Anterior cingulate cortex (tissue), 58 donors: ENCODE results near the gene PHACTR3.

Source experiments
- DNase-seq, 58 donors: peaks; one replicate each; lab custom pipeline; 2025; lab: John Stamatoyannopoulos, UW

Gene PHACTR3

DNA sequence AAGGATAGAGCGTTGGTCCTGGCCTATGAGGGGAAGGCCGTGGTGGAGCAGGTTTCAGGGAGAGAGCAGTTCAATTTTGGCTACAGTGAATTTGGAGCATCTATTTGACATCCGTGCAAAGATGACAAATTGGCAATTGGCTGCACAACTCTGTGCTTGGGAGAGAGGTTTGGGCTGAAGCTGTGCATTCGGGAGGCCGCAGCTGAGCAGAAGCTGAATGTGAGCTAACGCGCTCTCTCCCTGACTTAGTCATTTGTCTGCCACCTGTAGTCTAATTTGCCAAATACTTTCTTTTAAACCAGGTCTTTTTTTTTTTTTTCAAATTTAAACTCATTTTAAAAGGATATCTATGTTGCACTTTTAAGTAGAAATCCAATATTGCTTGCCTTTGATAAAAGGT is 78.8 kb downstream of the PHACTR3 start:
- peak in 1 of 58 donors; percentile 34 for DNase-seq

GRCh38 chr20:59684685-59685242 is 80.4 kb downstream of the PHACTR3 start:
- DNase-seq, result no peak

- DNase-seq, result no peak
These were observed 82.3 kb downstream of the PHACTR3 start for GRCh38 chr20:59686404-59687346.

- DNase-seq, result peak in 2 of 58 donors; percentile 20 to 27
These were observed 84.0 kb downstream of the PHACTR3 start for GRCh38 chr20:59688356-59688755.

DNA sequence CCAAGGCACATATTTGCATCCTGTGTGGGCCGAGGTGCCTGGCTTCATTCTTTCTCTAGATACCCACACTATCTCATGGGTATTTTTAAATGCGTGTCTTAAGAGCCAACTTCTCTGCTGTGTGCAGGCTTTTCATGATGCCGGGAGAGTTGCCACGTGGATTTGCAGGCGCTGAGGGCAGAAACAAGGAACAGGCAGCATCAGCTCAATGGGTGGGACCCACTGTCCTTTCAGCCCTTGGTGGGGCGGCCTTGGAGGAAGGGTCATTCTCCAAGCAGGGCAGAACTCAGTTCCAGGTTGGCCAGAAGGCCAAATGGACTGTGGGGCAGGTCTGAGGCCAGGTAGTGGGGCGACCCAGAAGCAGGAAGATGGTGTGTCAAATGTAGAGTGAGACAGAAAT is 84.7 kb downstream of the PHACTR3 start:
- peak in 35 of 58 donors; percentile 17 to 79 (median 45) for DNase-seq

DNA sequence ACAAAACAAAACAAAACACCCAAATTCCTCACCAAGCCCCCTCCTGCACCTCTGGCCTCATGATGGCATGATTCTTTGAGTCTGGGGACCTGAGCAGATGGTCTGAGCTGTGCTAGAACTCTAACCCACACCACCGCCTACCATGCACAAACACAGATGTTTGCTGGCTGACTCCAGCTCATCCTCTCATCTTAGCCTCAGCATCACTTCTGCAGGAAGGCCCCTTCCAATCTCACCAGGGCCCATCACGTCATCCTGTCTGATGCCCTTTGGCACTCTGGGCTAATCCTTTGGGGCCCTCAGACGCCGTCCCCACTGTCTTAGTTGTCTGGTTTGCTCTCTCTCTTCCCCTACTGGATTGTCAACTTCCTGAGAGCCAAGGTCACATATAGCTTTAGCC is 85.8 kb downstream of the PHACTR3 start:
- DNase-seq, result no peak

DNA sequence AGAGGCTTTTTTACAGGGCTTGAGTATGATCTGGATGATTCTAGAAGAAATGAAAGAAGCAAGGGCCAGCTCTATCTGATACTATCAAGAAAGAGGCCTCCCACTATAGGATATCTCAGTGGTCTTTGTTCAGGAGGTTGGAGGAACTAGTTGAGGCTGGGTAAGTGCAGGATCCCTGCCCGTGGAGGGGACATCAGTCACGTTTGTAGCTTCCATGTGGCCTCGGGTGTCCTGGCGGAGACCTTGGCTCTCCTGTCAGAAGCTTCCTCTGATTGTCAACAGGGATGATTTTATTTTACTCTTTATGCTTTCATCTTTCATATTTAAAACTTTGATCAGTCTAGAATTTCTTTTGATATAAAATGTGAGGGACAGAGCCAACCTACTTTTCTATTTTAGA is 86.6 kb downstream of the PHACTR3 start:
- DNase-seq, result no peak

DNA sequence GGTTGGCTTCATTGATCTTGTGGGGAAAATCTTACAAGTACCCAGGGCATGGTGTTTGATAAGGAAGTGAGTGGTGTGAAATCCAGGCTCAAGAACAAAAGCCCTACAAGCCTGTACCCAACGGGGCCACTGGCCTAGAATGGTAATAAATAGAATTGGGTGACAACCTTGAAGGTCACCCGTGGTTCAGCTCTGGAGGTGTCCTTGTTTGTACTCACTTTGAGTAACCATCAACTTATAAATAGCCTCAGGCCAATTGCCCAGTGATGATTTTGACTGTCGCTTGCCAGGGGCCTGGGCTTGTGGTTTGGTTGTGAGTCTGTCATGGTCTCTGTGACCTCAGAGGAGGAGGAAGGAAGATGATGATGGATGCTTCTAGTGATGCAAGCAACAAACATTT is 87.8 kb downstream of the PHACTR3 start:
- no peak for DNase-seq

DNA sequence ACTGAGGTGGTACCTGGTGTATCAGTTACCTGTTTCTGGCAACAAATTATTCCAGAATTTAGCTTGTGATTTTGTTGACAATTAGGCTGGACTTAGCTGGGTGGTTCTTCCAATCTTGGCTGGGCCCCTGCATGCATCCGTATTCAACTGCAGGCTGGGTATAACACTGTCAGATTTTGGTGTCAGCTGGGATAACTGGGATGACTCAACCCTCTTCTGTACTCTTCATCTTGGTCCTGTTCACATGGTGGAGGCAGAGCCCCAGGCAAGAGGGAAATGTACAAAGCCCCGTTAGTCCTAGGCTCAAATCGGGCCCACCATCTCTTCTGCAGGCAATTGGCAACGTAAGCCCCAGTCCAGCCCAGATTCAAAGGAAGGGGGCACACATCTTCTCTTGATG is 89.2 kb downstream of the PHACTR3 start:
- no peak for DNase-seq

- DNase-seq, result peak in 46 of 58 donors; percentile 16 to 87 (median 59)
These were observed 92.1 kb downstream of the PHACTR3 start for GRCh38 chr20:59696476-59696875.

DNA sequence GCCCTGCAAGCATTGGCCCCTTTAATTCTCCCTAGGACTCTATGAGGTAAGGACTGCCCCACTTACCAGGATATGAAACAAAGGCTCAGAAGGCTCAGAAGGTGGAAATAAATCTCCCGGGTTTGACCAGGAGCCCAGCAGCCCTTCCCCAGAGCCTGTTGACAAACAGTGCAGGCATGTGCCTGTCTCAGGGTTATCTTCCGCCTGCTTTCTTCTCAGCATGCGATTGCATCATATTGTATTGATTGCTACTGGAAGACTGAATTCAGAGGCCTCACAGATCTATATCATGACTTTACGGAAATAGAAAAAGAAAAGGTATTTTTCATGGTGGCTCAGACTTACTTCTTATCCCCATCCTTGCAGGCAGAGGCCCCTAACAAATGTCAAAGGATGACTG is 92.7 kb downstream of the PHACTR3 start:
- no peak for DNase-seq

- no peak for DNase-seq
These were observed 94.3 kb downstream of the PHACTR3 start for GRCh38 chr20:59698598-59698997.

GRCh38 chr20:59701236-59701635 is 96.9 kb downstream of the PHACTR3 start:
- no peak for DNase-seq

- no peak for DNase-seq
These were observed 98.7 kb downstream of the PHACTR3 start for GRCh38 chr20:59703046-59703445.

DNA sequence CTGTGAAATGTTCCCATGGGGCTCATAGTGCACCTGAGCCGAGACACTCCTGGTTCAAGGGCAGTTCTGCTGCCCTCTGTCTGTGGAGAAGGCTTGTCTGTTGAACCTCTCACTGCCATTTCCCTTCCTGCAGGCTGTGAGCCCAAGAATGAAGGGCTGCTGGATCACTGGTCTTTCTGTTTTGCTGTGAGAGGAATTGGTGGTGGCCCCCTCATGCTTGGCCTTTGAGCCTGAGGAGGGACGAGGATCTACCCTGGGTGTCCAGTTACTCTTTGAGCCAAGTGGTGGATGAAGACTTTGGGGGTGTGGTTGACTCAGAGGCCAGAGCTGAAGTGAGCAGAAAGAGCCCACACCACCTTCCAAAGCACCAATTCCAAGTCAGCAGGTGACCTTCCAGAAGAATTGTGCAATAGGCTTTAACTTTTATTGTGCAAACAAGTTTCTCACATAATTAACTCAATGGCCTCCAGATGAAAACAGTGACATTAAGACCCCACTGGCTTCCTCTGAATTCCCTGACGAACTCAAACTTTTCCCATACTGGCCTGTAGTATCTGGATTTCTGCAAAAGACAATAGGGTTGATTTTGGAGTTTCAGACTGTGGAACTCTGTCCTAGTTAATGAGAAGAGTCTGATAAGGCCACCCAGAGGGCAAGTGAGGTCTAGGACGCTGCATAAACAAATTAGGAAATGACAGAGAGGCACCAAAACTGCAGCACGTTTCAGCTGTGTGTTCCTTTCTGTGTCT is 101.5 kb downstream of the PHACTR3 start:
- no peak for DNase-seq

DNA sequence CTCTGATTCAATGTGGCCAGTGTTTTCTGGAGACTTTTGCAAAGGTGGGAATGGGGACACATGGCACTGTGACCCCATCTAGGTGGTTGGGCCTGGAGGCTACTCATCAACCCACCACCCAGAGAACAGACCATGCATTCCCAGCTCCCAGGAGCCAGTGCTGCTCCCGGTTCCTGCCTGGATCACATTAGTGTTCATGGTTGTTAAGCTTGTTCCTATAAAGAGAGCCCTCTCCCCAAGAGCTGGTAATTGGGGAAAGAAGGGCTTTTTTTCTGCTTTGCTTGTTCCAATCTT is 102.0 kb downstream of the PHACTR3 start:
- DNase-seq, result no peak

DNA sequence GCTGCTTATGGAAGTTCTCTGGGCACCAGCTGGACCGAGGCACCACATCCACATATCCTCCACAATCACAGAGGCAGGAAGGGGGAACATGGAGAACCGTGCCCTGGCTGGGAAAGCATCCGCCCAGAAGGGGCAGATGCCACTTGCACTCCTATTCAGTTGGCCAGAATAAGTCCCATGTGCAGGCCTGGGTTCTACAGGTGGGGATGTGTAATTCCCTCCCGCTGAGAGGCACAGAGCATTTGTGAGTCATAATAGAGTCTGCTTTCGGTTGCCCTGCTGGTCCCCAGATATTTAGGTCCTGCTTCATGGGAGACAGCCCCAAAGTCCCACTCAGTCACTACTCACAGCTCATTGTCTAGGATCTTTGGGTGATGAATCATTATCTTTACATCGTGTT is 104.0 kb downstream of the PHACTR3 start:
- DNase-seq, result no peak

GRCh38 chr20:59709636-59710035 is 105.3 kb downstream of the PHACTR3 start:
- no peak for DNase-seq

- no peak for DNase-seq
These were observed 113.7 kb downstream of the PHACTR3 start for GRCh38 chr20:59718071-59718470.

- DNase-seq, result peak in 21 of 58 donors; percentile 20 to 59 (median 35)
These were observed 114.4 kb downstream of the PHACTR3 start for GRCh38 chr20:59718751-59719150.

DNA sequence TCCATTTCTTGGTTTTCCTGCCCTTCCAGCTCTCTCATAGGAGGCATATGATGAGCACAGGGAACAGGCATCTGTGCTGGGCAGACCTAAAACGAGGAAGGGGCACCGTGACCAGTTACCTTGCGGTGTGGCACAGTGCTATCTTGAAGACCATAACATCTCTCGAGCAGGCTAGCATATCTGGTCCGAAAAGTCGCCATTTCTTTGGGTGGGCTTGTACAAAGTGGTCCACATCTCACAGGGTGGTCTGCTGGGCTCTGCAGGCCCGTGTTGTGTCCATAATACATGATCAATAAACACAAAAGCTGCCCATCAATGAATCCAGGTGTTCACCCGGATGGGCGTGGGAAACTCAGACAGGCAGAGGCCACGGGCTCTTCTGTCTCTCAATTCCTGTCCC is 115.7 kb downstream of the PHACTR3 start:
- no peak for DNase-seq
